GM12878 (cell line): ENCODE measurements around the gene AIDA. TPM values are rescaled to one million over a fixed set of nuclear protein-coding genes. Genes with fewer than 3 reads are reported as not detected.

Source experiments
- ATAC-seq: fragments of 200-7000 bp; cut with Tn5 transposase; 3 replicates; pipeline ENCODE4 v1.9.1; 2020; ENCODE audit warnings: mild to moderate bottlenecking, moderate library complexity
- BruUV-seq: library from RNA; stranded (reverse); fragments of 400-500 nt; replicated peaks from 2 replicates; lab custom pipeline; 2021; lab: Mats Ljungman, UMichigan
- CTCF ChIA-PET: fragments of 300-600 bp; sonication (Branson Sonifier 250); formaldehyde crosslinking; extraction: SDS; loops from one replicate; lab custom pipeline; 2021; ENCODE audit warnings: inconsistent platforms; lab: Yijun Ruan, JAX
- POLR2A ChIA-PET: fragments of 350-600 bp; formaldehyde crosslinking; extraction: SDS; loops from one replicate; lab custom pipeline; 2021; ENCODE audit warnings: inconsistent platforms; lab: Charles Lee
- RAD21 ChIA-PET: fragments of 300-600 bp; sonication (Branson Sonifier 250); formaldehyde crosslinking; loops from one replicate; lab custom pipeline; 2023; ENCODE audit warnings: antibody characterized with exemption; ENCODE audit not compliant: unreplicated experiment; lab: Charles Lee
- SMC1A ChIA-PET: fragments of 300-600 bp; sonication (Branson Sonifier 250); formaldehyde crosslinking; loops from one replicate; lab custom pipeline; 2023; ENCODE audit not compliant: unreplicated experiment, uncharacterized antibody; lab: Charles Lee
- DNase-seq: peaks from one replicate; pipeline ENCODE4 v3.0.0-alpha.2; 2011; ENCODE audit warnings: low read depth, low spot score
- FAIRE-seq: peaks from 3 replicates; lab custom pipeline; 2011; peaks lifted over from hg19 to GRCh38; lab: Jason Lieb, UNC
- H2AFZ ChIP-seq: 2 replicates; pipeline ENCODE4 v1.6.0; 2011; ENCODE audit warnings: low read depth, low read length, control low read depth; ENCODE audit not compliant: control insufficient read depth
- H3K27ac ChIP-seq: 2 replicates; pipeline ENCODE4 v1.5.1; 2011; ENCODE audit warnings: control low read depth; ENCODE audit not compliant: control insufficient read depth, insufficient read depth
- H3K27me3 ChIP-seq, 2 experiments: replicated peaks in 1 of 2; 2 replicates each; pipeline versions ENCODE4 v1.6.0 to v1.6.1; 2011; ENCODE audit warnings: low read length in 1 of 2; ENCODE audit not compliant: control insufficient read depth in 2 of 2, insufficient read depth in 2 of 2
- H3K36me3 ChIP-seq, 2 experiments: 2 replicates each; pipeline ENCODE4 v1.5.1; 2011; ENCODE audit warnings: low read length in 1 of 2; ENCODE audit not compliant: control insufficient read depth in 2 of 2, insufficient read depth in 2 of 2
- H3K4me1 ChIP-seq: 2 replicates; pipeline ENCODE4 v1.6.1; 2011; ENCODE audit warnings: mild to moderate bottlenecking, low read length, moderate library complexity, mixed read lengths; ENCODE audit not compliant: control insufficient read depth, insufficient read depth
- H3K4me2 ChIP-seq: 2 replicates; pipeline ENCODE4 v1.6.0; 2011; ENCODE audit warnings: control low read depth; ENCODE audit not compliant: control insufficient read depth, insufficient read depth
- H3K4me3 ChIP-seq: fragments of 200-600 bp; sonication (generic); 2 replicates; pipeline ENCODE4 v1.5.1; 2016
- H3K79me2 ChIP-seq: 2 replicates; pipeline ENCODE4 v1.6.0; 2011; ENCODE audit warnings: low read length; ENCODE audit not compliant: control insufficient read depth, insufficient read depth
- H3K9ac ChIP-seq: 2 replicates; pipeline ENCODE4 v1.8.0; 2011; ENCODE audit warnings: low read length, control low read depth, mixed read lengths; ENCODE audit not compliant: control insufficient read depth, insufficient read depth
- H3K9me3 ChIP-seq: replicated peaks from 3 replicates; pipeline ENCODE4 v1.5.1; 2011; ENCODE audit warnings: mild to moderate bottlenecking, low read length; ENCODE audit not compliant: control insufficient read depth, insufficient read depth
- H4K20me1 ChIP-seq: 2 replicates; pipeline ENCODE4 v1.6.0; 2011; ENCODE audit not compliant: control insufficient read depth, insufficient read depth
- BACH1 ChIP-seq: fragments of 450-650 bp; IDR thresholded peaks from 2 replicates; pipeline ENCODE4 v1.6.1; 2017; ENCODE audit warnings: mild to moderate bottlenecking, borderline replicate concordance
- BHLHE40 ChIP-seq, 2 experiments: fragments of 450-650 bp in 1 of 2; IDR thresholded peaks; 2 replicates each; pipeline ENCODE4 v1.6.1; 2011 to 2017; ENCODE audit warnings: low read depth in 2 of 2, borderline replicate concordance in 1 of 2, improper control_type of control experiment in 1 of 2, low read length in 1 of 2, mild to moderate bottlenecking in 1 of 2
- ETV6 ChIP-seq, 2 experiments: fragments of 450-650 bp in 1 of 2; IDR thresholded peaks in 1 of 2; conservative IDR thresholded peaks in 1 of 2; 2 replicates each; pipeline ENCODE4 v1.6.1; 2014; ENCODE audit warnings: antibody characterized with exemption in 1 of 2, borderline replicate concordance in 1 of 2, low read depth in 1 of 2, mild to moderate bottlenecking in 1 of 2, moderate library complexity in 1 of 2
- FOXM1 ChIP-seq: IDR thresholded peaks from 2 replicates; pipeline ENCODE4 v1.6.1; 2012; ENCODE audit warnings: low read depth, mild to moderate bottlenecking, inconsistent platforms, low read length, moderate library complexity
- GABPA ChIP-seq: IDR thresholded peaks from 2 replicates; pipeline ENCODE4 v1.6.1; 2014; ENCODE audit warnings: antibody characterized with exemption, low read depth, mild to moderate bottlenecking, inconsistent platforms
- HDAC2 ChIP-seq: fragments of 200-600 bp; sonication (generic); IDR thresholded peaks from 2 replicates; pipeline ENCODE4 v1.6.1; 2017
- MTA3 ChIP-seq: IDR thresholded peaks from 2 replicates; pipeline ENCODE4 v1.6.1; 2012; ENCODE audit warnings: low read length, inconsistent platforms, borderline replicate concordance
- NR2C2 ChIP-seq: IDR thresholded peaks from 2 replicates; pipeline ENCODE4 v1.6.1; 2011; ENCODE audit warnings: borderline replicate concordance, low read depth; ENCODE audit not compliant: control insufficient read depth, insufficient read length
- NRF1 ChIP-seq: conservative IDR thresholded peaks from 2 replicates; pipeline ENCODE4 v1.6.1; 2011; ENCODE audit warnings: mild to moderate bottlenecking, low read depth, low read length, improper control_type of control experiment
- SMC3 ChIP-seq: IDR thresholded peaks from 2 replicates; pipeline ENCODE4 v1.6.1; 2011; ENCODE audit warnings: low read length, improper control_type of control experiment, borderline replicate concordance
- SREBF1 ChIP-seq: IDR thresholded peaks from 2 replicates; pipeline ENCODE4 v1.6.1; 2012; ENCODE audit warnings: mild to moderate bottlenecking, low read length
- WRNIP1 ChIP-seq: IDR thresholded peaks from 2 replicates; pipeline ENCODE4 v1.6.1; 2011; ENCODE audit warnings: low read depth, low read length, improper control_type of control experiment, borderline replicate concordance
- ZNF207 ChIP-seq: fragments of 450-650 bp; IDR thresholded peaks from 2 replicates; pipeline ENCODE4 v1.6.1; 2014; ENCODE audit warnings: antibody characterized with exemption, mild to moderate bottlenecking, borderline replicate concordance
- ZNF274 ChIP-seq: IDR thresholded peaks from one replicate; pipeline ENCODE4 v1.8.0; 2011; ENCODE audit not compliant: insufficient read length, insufficient read depth
- WGBS: methylation state at CpG from one replicate; pipeline ENCODE4 v1.1.6; 2016; ENCODE audit warnings: low lambda C conversion rate; ENCODE audit not compliant: insufficient replicate concordance, insufficient coverage; ENCODE audit errors: missing lambda C conversion rate; 5-methylcytosine and 5-hydroxymethylcytosine counted together
- in situ Hi-C: fragments of 300-500 bp; cut with MboI; formaldehyde crosslinking; loops from 9 replicates; pipeline ENCODE4 v1.14.3; 2018; ENCODE audit warnings: mixed read lengths
- intact Hi-C: fragments of 100-400 bp; cut with micrococcal nuclease; formaldehyde crosslinking; loops from one replicate; pipeline ENCODE4 v1.14.2; 2022; ENCODE audit not compliant: unreplicated experiment
- polyA plus RNA-seq, 11 experiments: library from polyadenylated mRNA; depleted of rRNA in 4 of 11; unstranded in 6 of 11; stranded (reverse) in 5 of 11; fragments of >200 nt; fragmentation: Nextera tagmentation in 4 of 11; fragmentation: Illumina TruSeq in 1 of 11; extraction: Ambion mirVana in 4 of 11; extraction: Trizol in 1 of 11; gene quantifications; 1 replicate in 1 of 11; 2 replicates in 10 of 11; pipeline versions ENCODE4 v1.2.1 to v1.2.3, GENCODE V29; 2011 to 2016; ENCODE audit warnings: inconsistent platforms in 2 of 11, missing spikeins in 2 of 11, low read depth in 1 of 11
- total RNA-seq, 4 experiments: library from RNA; depleted of rRNA in 3 of 4; stranded (reverse); fragments of >200 nt in 3 of 4; fragmentation: Illumina TruSeq in 1 of 4; extraction: Trizol in 1 of 4; gene quantifications; 2 replicates each; pipeline versions ENCODE4 v1.2.1 to v1.2.3, GENCODE V29; 2013 to 2021
- TF ChIP-seq, protein P1 (sequence below): fragments of 450-650 bp; formaldehyde crosslinking; IDR thresholded peaks from 2 replicates; pipeline ENCODE4 v1.5.0; 2022; ENCODE audit warnings: mild to moderate bottlenecking, missing genetic modification characterization
- TF ChIP-seq, protein P2 (sequence below): fragments of 450-650 bp; IDR thresholded peaks from 2 replicates; pipeline ENCODE4 v1.6.1; 2016; ENCODE audit warnings: mild to moderate bottlenecking, moderate library complexity, borderline replicate concordance

Gene AIDA
- total and polyA plus RNA-seq, 10 of the 15 experiments (the other 5 are each of a cell fraction or from before 2014, with no cell fraction given): 8.9 to 43.1 (median 19.2) TPM

DNA sequence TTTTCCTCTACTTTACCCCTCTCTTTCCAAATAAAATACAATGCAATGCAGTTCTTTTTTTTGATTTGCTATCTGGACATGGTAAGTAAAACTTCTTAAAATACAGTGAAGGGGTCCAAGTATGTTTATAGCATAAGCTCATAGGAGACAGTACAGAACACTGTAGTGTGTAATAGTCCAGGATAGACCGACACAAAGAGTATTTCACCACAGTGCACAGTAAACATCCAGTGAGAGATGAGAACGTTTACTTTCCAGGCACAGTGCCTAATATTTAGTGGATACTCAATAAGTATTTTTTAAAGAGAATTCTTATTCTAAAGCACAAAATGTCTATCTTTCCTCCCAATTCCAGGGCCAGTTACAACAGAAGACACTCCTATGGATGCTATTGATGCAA is 79.5 kb downstream of the AIDA start:
- CTCF ChIA-PET: interaction anchor here (1.0 to 3.7 kb wide), 3 partner anchors 13 to 169 kb away, joined by 3 to 119 read pairs (median 6); no protein-coding TSS in a partner anchor
- Histone ChIP-seq H3K36me3 (peaks cover 0 to 3% of the 10 kb centered on the region in 2 experiments; a peak in 2 of 4 replicates), H3K9me3 (no peaks in the 10 kb centered on the region), H3K79me2 (no peaks in the 10 kb centered on the region), H2AFZ (no peak overlapping the region), H3K9ac (no peak overlapping the region), H3K4me3 (no peak overlapping the region), H3K27ac (no peak overlapping the region), H4K20me1 (no peaks in the 10 kb centered on the region), H3K4me1 (no peaks in the 10 kb centered on the region)
- FAIRE-seq: no peak
- POLR2A ChIA-PET: interaction anchor here (0.8 kb wide), 1 partner anchor 12 kb away, joined by 3 read pairs; no protein-coding TSS in a partner anchor
- ATAC-seq: no peak
- RAD21 ChIA-PET: interaction anchor here (0.8 to 1.9 kb wide), 2 partner anchors 167 to 168 kb away, joined by 3 to 5 read pairs; no protein-coding TSS in a partner anchor
- BruUV-seq: no TSS peak
- intact Hi-C loops: loop anchor here (5.0 kb wide), 1 partner anchor 450 kb away; no protein-coding TSS in a partner anchor
- WGBS: 38% methylated on average over 2 of the region's 2 CpGs
- no peak for TF ChIP-seq ETV6 (conservative IDR thresholded peaks at IDR 0.05 in 1 of 2, IDR thresholded peaks at IDR 0.05 in 1 of 2; ENCODE audit: borderline replicate concordance in 1 of 2, low read depth in 1 of 2)
- TF ChIP-seq FOXM1: no peak
- TF ChIP-seq BHLHE40 (IDR thresholded peaks at IDR 0.05; ENCODE audit: borderline replicate concordance in 1 of 2, low read depth in 2 of 2, low read length in 1 of 2): no peak
- no peak for TF ChIP-seq SREBF1
- no peak for TF ChIP-seq WRNIP1
- TF ChIP-seq BACH1: no peak
- TF ChIP-seq, protein P1, sequence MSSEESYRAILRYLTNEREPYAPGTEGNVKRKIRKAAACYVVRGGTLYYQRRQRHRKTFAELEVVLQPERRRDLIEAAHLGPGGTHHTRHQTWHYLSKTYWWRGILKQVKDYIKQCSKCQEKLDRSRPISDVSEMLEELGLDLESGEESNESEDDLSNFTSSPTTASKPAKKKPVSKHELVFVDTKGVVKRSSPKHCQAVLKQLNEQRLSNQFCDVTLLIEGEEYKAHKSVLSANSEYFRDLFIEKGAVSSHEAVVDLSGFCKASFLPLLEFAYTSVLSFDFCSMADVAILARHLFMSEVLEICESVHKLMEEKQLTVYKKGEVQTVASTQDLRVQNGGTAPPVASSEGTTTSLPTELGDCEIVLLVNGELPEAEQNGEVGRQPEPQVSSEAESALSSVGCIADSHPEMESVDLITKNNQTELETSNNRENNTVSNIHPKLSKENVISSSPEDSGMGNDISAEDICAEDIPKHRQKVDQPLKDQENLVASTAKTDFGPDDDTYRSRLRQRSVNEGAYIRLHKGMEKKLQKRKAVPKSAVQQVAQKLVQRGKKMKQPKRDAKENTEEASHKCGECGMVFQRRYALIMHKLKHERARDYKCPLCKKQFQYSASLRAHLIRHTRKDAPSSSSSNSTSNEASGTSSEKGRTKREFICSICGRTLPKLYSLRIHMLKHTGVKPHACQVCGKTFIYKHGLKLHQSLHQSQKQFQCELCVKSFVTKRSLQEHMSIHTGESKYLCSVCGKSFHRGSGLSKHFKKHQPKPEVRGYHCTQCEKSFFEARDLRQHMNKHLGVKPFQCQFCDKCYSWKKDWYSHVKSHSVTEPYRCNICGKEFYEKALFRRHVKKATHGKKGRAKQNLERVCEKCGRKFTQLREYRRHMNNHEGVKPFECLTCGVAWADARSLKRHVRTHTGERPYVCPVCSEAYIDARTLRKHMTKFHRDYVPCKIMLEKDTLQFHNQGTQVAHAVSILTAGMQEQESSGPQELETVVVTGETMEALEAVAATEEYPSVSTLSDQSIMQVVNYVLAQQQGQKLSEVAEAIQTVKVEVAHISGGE (CRISPR knock-in tag): no peak
- TF ChIP-seq ZNF274: no peak
- TF ChIP-seq ZNF207: no peak
- TF ChIP-seq, protein P2, sequence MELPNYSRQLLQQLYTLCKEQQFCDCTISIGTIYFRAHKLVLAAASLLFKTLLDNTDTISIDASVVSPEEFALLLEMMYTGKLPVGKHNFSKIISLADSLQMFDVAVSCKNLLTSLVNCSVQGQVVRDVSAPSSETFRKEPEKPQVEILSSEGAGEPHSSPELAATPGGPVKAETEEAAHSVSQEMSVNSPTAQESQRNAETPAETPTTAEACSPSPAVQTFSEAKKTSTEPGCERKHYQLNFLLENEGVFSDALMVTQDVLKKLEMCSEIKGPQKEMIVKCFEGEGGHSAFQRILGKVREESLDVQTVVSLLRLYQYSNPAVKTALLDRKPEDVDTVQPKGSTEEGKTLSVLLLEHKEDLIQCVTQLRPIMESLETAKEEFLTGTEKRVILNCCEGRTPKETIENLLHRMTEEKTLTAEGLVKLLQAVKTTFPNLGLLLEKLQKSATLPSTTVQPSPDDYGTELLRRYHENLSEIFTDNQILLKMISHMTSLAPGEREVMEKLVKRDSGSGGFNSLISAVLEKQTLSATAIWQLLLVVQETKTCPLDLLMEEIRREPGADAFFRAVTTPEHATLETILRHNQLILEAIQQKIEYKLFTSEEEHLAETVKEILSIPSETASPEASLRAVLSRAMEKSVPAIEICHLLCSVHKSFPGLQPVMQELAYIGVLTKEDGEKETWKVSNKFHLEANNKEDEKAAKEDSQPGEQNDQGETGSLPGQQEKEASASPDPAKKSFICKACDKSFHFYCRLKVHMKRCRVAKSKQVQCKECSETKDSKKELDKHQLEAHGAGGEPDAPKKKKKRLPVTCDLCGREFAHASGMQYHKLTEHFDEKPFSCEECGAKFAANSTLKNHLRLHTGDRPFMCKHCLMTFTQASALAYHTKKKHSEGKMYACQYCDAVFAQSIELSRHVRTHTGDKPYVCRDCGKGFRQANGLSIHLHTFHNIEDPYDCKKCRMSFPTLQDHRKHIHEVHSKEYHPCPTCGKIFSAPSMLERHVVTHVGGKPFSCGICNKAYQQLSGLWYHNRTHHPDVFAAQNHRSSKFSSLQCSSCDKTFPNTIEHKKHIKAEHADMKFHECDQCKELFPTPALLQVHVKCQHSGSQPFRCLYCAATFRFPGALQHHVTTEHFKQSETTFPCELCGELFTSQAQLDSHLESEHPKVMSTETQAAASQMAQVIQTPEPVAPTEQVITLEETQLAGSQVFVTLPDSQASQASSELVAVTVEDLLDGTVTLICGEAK: no peak
- TF ChIP-seq SMC3: no peak
- no peak for TF ChIP-seq HDAC2
- TF ChIP-seq MTA3: no peak
- no peak for TF ChIP-seq NR2C2
- TF ChIP-seq GABPA: no peak
- TF ChIP-seq NRF1: no peak
- TF ChIP-seq, all 136 proteins: peak for 0
- SMC1A ChIA-PET: interaction anchor here (0.8 to 3.1 kb wide), 4 partner anchors 8 to 167 kb away, joined by 3 to 37 read pairs (median 4); no protein-coding TSS in a partner anchor
- in situ Hi-C loops: loop anchor here (5.0 kb wide), 1 partner anchor 170 kb away; no protein-coding TSS in a partner anchor
- DNase-seq: no peak
- H3K4me2 ChIP-seq: no peak overlapping the region
- H3K27me3 ChIP-seq: no peaks in the 10 kb centered on the region
